ENCODE measurements around the gene USP28.
"Not testable (repeated sequence)": the region's sequence is repeated elsewhere in the genome, so short reads cannot be mapped to it uniquely, and the experiment has no call there.

USP28 gene

GRCh38 chr11:113764527-113765219 is 110.7 kb downstream of the USP28 start:
- DNase-seq, result no peak

- DNase-seq, result not testable (repeated sequence)
Measured at GRCh38 chr11:113763040-113763439, 112.3 kb downstream of the USP28 start.

DNA sequence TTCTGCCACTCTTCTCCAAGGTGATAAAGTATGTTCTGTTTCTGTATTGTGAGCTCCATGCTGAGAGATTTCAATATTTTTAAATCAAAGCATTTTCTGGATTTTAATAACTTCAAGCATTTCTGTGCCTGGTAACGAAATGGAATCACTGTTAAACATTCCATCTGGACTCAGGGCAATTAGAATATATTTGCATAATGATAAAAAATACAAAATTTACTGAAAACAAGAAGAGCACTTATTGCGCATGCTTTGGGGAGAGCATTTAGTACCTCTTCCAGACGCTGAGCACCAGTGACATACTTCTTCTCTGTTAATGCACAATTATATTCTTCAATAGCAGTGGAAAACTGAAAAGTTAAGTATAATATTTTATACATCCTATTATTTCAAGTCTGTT is 115.1 kb downstream of the USP28 start:
- no peak for DNase-seq

GRCh38 chr11:113752932-113753331 is 122.4 kb downstream of the USP28 start:
- no peak for DNase-seq

All from activated CD4-positive, alpha-beta T cell treated with anti-CD3 and anti-CD28 coated beads, Interleukin-2, amount 50 U/mL, for 48 hours (primary cell).